Astrocyte (in vitro differentiated cells and primary cell): ENCODE results near the gene MRAP2. TPM values are rescaled to one million over a fixed set of nuclear protein-coding genes. Genes with fewer than 3 reads are reported as not detected.

Source experiments
- DNase-seq: peaks from one replicate; pipeline ENCODE4 v3.0.0-alpha.2; 2010; ENCODE audit warnings: low read depth
- FAIRE-seq: peaks from 2 replicates; lab custom pipeline; 2011; peaks lifted over from hg19 to GRCh38; lab: Jason Lieb, UNC
- H2AFZ ChIP-seq: 2 replicates; pipeline ENCODE4 v1.6.0; 2012; ENCODE audit warnings: low read depth, low read length, inconsistent platforms
- H3K27ac ChIP-seq: 2 replicates; pipeline ENCODE4 v1.5.1; 2011; ENCODE audit warnings: low read depth, low read length, inconsistent platforms
- H3K27me3 ChIP-seq: 2 replicates; pipeline ENCODE4 v1.6.0; 2011; ENCODE audit warnings: low read length, inconsistent platforms; ENCODE audit not compliant: insufficient read depth
- H3K36me3 ChIP-seq: 2 replicates; pipeline ENCODE4 v1.5.1; 2011; ENCODE audit warnings: low read length, inconsistent platforms; ENCODE audit not compliant: insufficient read depth
- H3K4me1 ChIP-seq: 2 replicates; pipeline ENCODE4 v1.5.1; 2011; ENCODE audit warnings: low read length, inconsistent platforms; ENCODE audit not compliant: insufficient read depth
- H3K4me2 ChIP-seq: 2 replicates; pipeline ENCODE4 v1.6.0; 2012; ENCODE audit warnings: low read length, inconsistent platforms
- H3K4me3 ChIP-seq: 2 replicates; pipeline ENCODE4 v1.5.1; 2011; ENCODE audit warnings: low read depth, mild to moderate bottlenecking, low read length, inconsistent platforms; ENCODE audit not compliant: insufficient read depth
- H3K79me2 ChIP-seq: 2 replicates; pipeline ENCODE4 v1.6.0; 2012; ENCODE audit warnings: mild to moderate bottlenecking, low read length, inconsistent platforms; ENCODE audit not compliant: insufficient read depth
- H3K9ac ChIP-seq: 2 replicates; pipeline ENCODE4 v1.6.0; 2012; ENCODE audit warnings: mild to moderate bottlenecking, low read length, inconsistent platforms
- H3K9me3 ChIP-seq: 2 replicates; pipeline ENCODE4 v1.5.1; 2012; ENCODE audit warnings: low read depth, mild to moderate bottlenecking, low read length, inconsistent platforms; ENCODE audit not compliant: insufficient read depth
- H4K20me1 ChIP-seq: 2 replicates; pipeline ENCODE4 v1.6.0; 2012; ENCODE audit warnings: low read length, inconsistent platforms; ENCODE audit not compliant: insufficient read depth
- H3K27ac Mint-ChIP-seq: one replicate; pipeline ENCODE4 v1.8.0; 2021; ENCODE audit warnings: mild to moderate bottlenecking, mixed read lengths; ENCODE audit not compliant: unreplicated experiment
- H3K27me3 Mint-ChIP-seq: one replicate; pipeline ENCODE4 v1.8.0; 2021; ENCODE audit warnings: low read depth, mixed read lengths; ENCODE audit not compliant: unreplicated experiment
- H3K36me3 Mint-ChIP-seq: one replicate; pipeline ENCODE4 v1.8.0; 2021; ENCODE audit warnings: low read depth, mixed read lengths; ENCODE audit not compliant: unreplicated experiment
- H3K4me1 Mint-ChIP-seq: one replicate; pipeline ENCODE4 v1.8.0; 2021; ENCODE audit warnings: low read depth, mixed read lengths; ENCODE audit not compliant: unreplicated experiment
- H3K4me3 Mint-ChIP-seq: one replicate; pipeline ENCODE4 v1.8.0; 2021; ENCODE audit warnings: mild to moderate bottlenecking, moderate library complexity, mixed read lengths; ENCODE audit not compliant: unreplicated experiment
- H3K9me3 Mint-ChIP-seq: one replicate; pipeline ENCODE4 v1.8.0; 2021; ENCODE audit warnings: mild to moderate bottlenecking, mixed read lengths; ENCODE audit not compliant: unreplicated experiment
- CTCF ChIP-seq: IDR thresholded peaks from 2 replicates; pipeline ENCODE4 v1.5.1; 2011; ENCODE audit warnings: low read depth, mild to moderate bottlenecking, inconsistent platforms, low read length, moderate library complexity; ENCODE audit not compliant: insufficient read depth
- EZH2 ChIP-seq: IDR thresholded peaks from 2 replicates; pipeline ENCODE4 v1.6.1; 2012; ENCODE audit warnings: mild to moderate bottlenecking, low read length, inconsistent platforms; ENCODE audit not compliant: insufficient read depth
- total RNA-seq: library from RNA; stranded (reverse); gene quantifications from 2 replicates; pipeline ENCODE4 v1.2.1, GENCODE V29; 2021

The MRAP2 gene
- total RNA-seq, 1 donor from 2014 or later, result 0.20 TPM

GRCh38 chr6:84021625-84022024 lies 11.9 kb upstream of the MRAP2 start:
- Mint-ChIP-seq H3K27me3 (peaks cover 2% of the 10 kb centered on the region), H3K36me3 (no peaks in the 10 kb centered on the region), H3K4me3 (no peak overlapping the region), H3K27ac (no peak overlapping the region), H3K4me1 (no peaks in the 10 kb centered on the region), H3K9me3 (peaks cover 3% of the 10 kb centered on the region)
- no peaks in the 10 kb centered on the region for H3K79me2 ChIP-seq
- no peak overlapping the region for H3K9ac ChIP-seq
- H3K27me3 ChIP-seq, result no peaks in the 10 kb centered on the region
- no peaks in the 10 kb centered on the region for H3K36me3 ChIP-seq
- H2AFZ ChIP-seq, result no peak overlapping the region
- H3K4me2 ChIP-seq, result no peak overlapping the region
- H3K4me1 ChIP-seq, result no peaks in the 10 kb centered on the region
- DNase-seq (no peak), FAIRE-seq (no peak)
- H3K9me3 ChIP-seq, result no peaks in the 10 kb centered on the region
- no peak overlapping the region for H3K4me3 ChIP-seq
- TF ChIP-seq EZH2 (no peak), CTCF (no peak)
- no peaks in the 10 kb centered on the region for H4K20me1 ChIP-seq
- H3K27ac ChIP-seq, result no peak overlapping the region

- DNase-seq (no peak), FAIRE-seq (no peak)
- Histone ChIP-seq H4K20me1 (no peaks in the 10 kb centered on the region), H3K9me3 (no peaks in the 10 kb centered on the region), H3K27ac (no peak overlapping the region), H3K79me2 (no peaks in the 10 kb centered on the region), H3K4me1 (no peaks in the 10 kb centered on the region), H2AFZ (no peak overlapping the region), H3K4me3 (no peak overlapping the region), H3K36me3 (no peaks in the 10 kb centered on the region), H3K27me3 (no peaks in the 10 kb centered on the region), H3K9ac (no peak overlapping the region), H3K4me2 (no peak overlapping the region)
- H3K27me3 Mint-ChIP-seq, result peaks cover 6% of the 10 kb centered on the region
- H3K4me1 Mint-ChIP-seq, result peaks cover 10% of the 10 kb centered on the region
- H3K9me3 Mint-ChIP-seq, result peaks cover 3% of the 10 kb centered on the region
- TF ChIP-seq CTCF, result no peak
- no peak for TF ChIP-seq EZH2
- H3K27ac Mint-ChIP-seq, result no peak overlapping the region
- no peak overlapping the region for H3K4me3 Mint-ChIP-seq
- no peaks in the 10 kb centered on the region for H3K36me3 Mint-ChIP-seq
Observed at GRCh38 chr6:84026721-84027164, 6.8 kb upstream of the MRAP2 start.

GRCh38 chr6:84027340-84028181 lies 6.0 kb upstream of the MRAP2 start:
- Histone ChIP-seq H3K4me3 (no peak overlapping the region), H3K27ac (no peak overlapping the region), H3K4me2 (no peak overlapping the region), H3K9me3 (no peaks in the 10 kb centered on the region), H3K4me1 (no peaks in the 10 kb centered on the region), H3K27me3 (no peaks in the 10 kb centered on the region), H3K79me2 (no peaks in the 10 kb centered on the region), H3K36me3 (no peaks in the 10 kb centered on the region), H3K9ac (no peak overlapping the region), H2AFZ (no peak overlapping the region), H4K20me1 (no peaks in the 10 kb centered on the region)
- Mint-ChIP-seq H3K27ac (peak overlapping the region; percentile 22), H3K36me3 (no peaks in the 10 kb centered on the region), H3K4me3 (no peak overlapping the region), H3K27me3 (peaks cover 12% of the 10 kb centered on the region), H3K4me1 (peaks cover 10% of the 10 kb centered on the region), H3K9me3 (peaks cover 3% of the 10 kb centered on the region)
- DNase-seq, result peak; percentile 65
- TF ChIP-seq CTCF, result no peak
- no peak for TF ChIP-seq EZH2
- no peak for FAIRE-seq
